OCI-LY7 (cell line): Measurements from ENCODE around the gene MT3. TPM values are rescaled to one million over a fixed set of nuclear protein-coding genes. Genes with fewer than 3 reads are reported as not detected.

Experiments used
- BruUV-seq: library from RNA; stranded (reverse); fragments of 400-500 nt; replicated peaks from 2 replicates; lab custom pipeline; 2021; lab: Mats Ljungman, UMichigan
- CTCF ChIA-PET: fragments of 300-600 bp; sonication (Branson Sonifier 250); formaldehyde crosslinking; loops from one replicate; lab custom pipeline; 2022; ENCODE audit warnings: antibody characterized with exemption; ENCODE audit not compliant: unreplicated experiment; lab: Charles Lee
- POLR2A ChIA-PET: fragments of 300-600 bp; sonication (Branson Sonifier 250); formaldehyde crosslinking; loops from one replicate; lab custom pipeline; 2022; ENCODE audit warnings: antibody characterized with exemption; lab: Charles Lee
- DNase-seq: peaks from one replicate; pipeline ENCODE4 v3.0.0-alpha.2; 2015; ENCODE audit warnings: low spot score
- H2AFZ ChIP-seq: fragments of 200-600 bp; sonication (generic), shearing (Covaris generic); 2 replicates; pipeline ENCODE4 v1.6.1; 2014; ENCODE audit warnings: mild to moderate bottlenecking, antibody characterized with exemption, low read length, moderate library complexity
- H3K27ac ChIP-seq: fragments of 200-600 bp; sonication (generic); 2 replicates; pipeline ENCODE4 v1.5.1; 2014; ENCODE audit warnings: mixed run types, low read depth, mild to moderate bottlenecking, moderate library complexity, low read length, inconsistent platforms; ENCODE audit not compliant: poor library complexity, severe bottlenecking
- H3K36me3 ChIP-seq: fragments of 200-600 bp; sonication (generic); 2 replicates; pipeline ENCODE4 v1.6.1; 2014; ENCODE audit warnings: mild to moderate bottlenecking, antibody characterized with exemption, low read length, moderate library complexity, mixed read lengths; ENCODE audit not compliant: insufficient read depth
- H3K4me1 ChIP-seq: fragments of 200-600 bp; sonication (generic); 2 replicates; pipeline ENCODE4 v1.5.1; 2014; ENCODE audit warnings: mild to moderate bottlenecking, low read length; ENCODE audit not compliant: insufficient read depth, poor library complexity, severe bottlenecking
- H3K4me2 ChIP-seq: fragments of 200-600 bp; sonication (generic); 2 replicates; pipeline ENCODE4 v1.6.1; 2014; ENCODE audit warnings: mild to moderate bottlenecking, low read length
- H3K4me3 ChIP-seq: fragments of 200-600 bp; sonication (generic); 2 replicates; pipeline ENCODE4 v1.5.1; 2014; ENCODE audit warnings: mild to moderate bottlenecking, low read depth, low read length; ENCODE audit not compliant: poor library complexity, severe bottlenecking
- H3K79me2 ChIP-seq: fragments of 200-600 bp; sonication (generic); 2 replicates; pipeline ENCODE4 v1.6.1; 2016; ENCODE audit warnings: low read depth, mild to moderate bottlenecking, low read length, moderate library complexity, mixed read lengths; ENCODE audit not compliant: insufficient read depth
- H3K9me2 ChIP-seq: fragments of 200-600 bp; sonication (generic); 2 replicates; pipeline ENCODE4 v1.6.1; 2016; ENCODE audit warnings: mild to moderate bottlenecking, low read length, mixed read lengths; ENCODE audit not compliant: insufficient read depth
- H3K9me3 ChIP-seq: fragments of 200-600 bp; sonication (generic); 2 replicates; pipeline ENCODE4 v1.6.1; 2014; ENCODE audit warnings: mild to moderate bottlenecking, mixed run types, low read length, mixed read lengths
- H4K20me1 ChIP-seq: fragments of 200-600 bp; sonication (generic); 2 replicates; pipeline ENCODE4 v1.6.1; 2014; ENCODE audit warnings: mild to moderate bottlenecking, antibody characterized with exemption, low read length, moderate library complexity, mixed read lengths; ENCODE audit not compliant: insufficient read depth
- CTCF ChIP-seq: fragments of 200-600 bp; sonication (generic); conservative IDR thresholded peaks from 2 replicates; pipeline ENCODE4 v1.5.1; 2014; ENCODE audit warnings: mild to moderate bottlenecking, antibody characterized with exemption, low read length, moderate library complexity, mixed read lengths
- EZH2phosphoT487 ChIP-seq: fragments of 200-600 bp; sonication (generic); IDR thresholded peaks from 2 replicates; pipeline ENCODE4 v1.6.1; 2018; ENCODE audit warnings: low read depth, borderline replicate concordance, mild to moderate bottlenecking, mixed run types, antibody characterized with exemption, low read length, moderate library complexity, mixed read lengths
- intact Hi-C: fragments of 100-400 bp; cut with micrococcal nuclease; formaldehyde crosslinking; loops from one replicate; pipeline ENCODE4 v1.10.0; 2022; ENCODE audit not compliant: unreplicated experiment
- total RNA-seq, 2 experiments: library from RNA; depleted of rRNA in 1 of 2; stranded (reverse); fragments of >200 nt in 1 of 2; shearing (Covaris generic) in 1 of 2; gene quantifications; 2 replicates each; pipeline ENCODE4 v1.2.3, GENCODE V29; 2014 to 2022

Gene MT3
- total RNA-seq, 2 experiments from 2014 or later: not detected

GRCh38 chr16:56632156-56632847, 43.0 kb downstream of the MT3 start, which contains the start of gene MT1M:
Gene MT1M, plus strand, starts transcription at chr16:56632659. Its CDS starts 73 bp downstream, at chr16:56632732.
- intact Hi-C loops: no loop called here
- DNase-seq: no peak
- Histone ChIP-seq H3K9me2 (no peaks in the 10 kb centered on the region), H3K27ac (no peak within 1 kb of the TSS), H3K4me3 (no peak within 1 kb of the TSS), H3K4me2 (no peak within 1 kb of the TSS), H3K9me3 (no peaks in the 10 kb centered on the region), H2AFZ (no peak within 1 kb of the TSS), H3K79me2 (no peaks in the 10 kb centered on the region), H3K36me3 (no peaks in the 10 kb centered on the region), H3K4me1 (peaks cover 9% of the 10 kb centered on the region), H4K20me1 (no peaks in the 10 kb centered on the region)
- no TSS peak for BruUV-seq
- TF ChIP-seq EZH2phosphoT487 (no peak), CTCF (no peak)
- ChIA-PET POLR2A (no interaction called here), CTCF (no interaction called here)

- ChIA-PET CTCF (interaction anchor here (0.6 kb wide), 1 partner anchor 743 kb away, joined by 3 read pairs; no protein-coding TSS in a partner anchor), POLR2A (no interaction called here)
- intact Hi-C loops: no loop called here
- Histone ChIP-seq H3K79me2 (no peaks in the 10 kb centered on the region), H3K4me2 (no peak overlapping the region), H3K4me3 (no peak overlapping the region), H2AFZ (no peak overlapping the region), H3K9me2 (no peaks in the 10 kb centered on the region), H3K36me3 (no peaks in the 10 kb centered on the region), H3K4me1 (peaks cover 9% of the 10 kb centered on the region), H3K9me3 (no peaks in the 10 kb centered on the region), H4K20me1 (no peaks in the 10 kb centered on the region), H3K27ac (no peak overlapping the region)
- no peak for DNase-seq
- TF ChIP-seq EZH2phosphoT487: no peak
- no peak for TF ChIP-seq CTCF
- BruUV-seq: no TSS peak
These were observed 43.6 kb downstream of the MT3 start for GRCh38 chr16:56632848-56633365.

- ChIA-PET CTCF (interaction anchor here (0.6 kb wide), 1 partner anchor 744 kb away, joined by 3 read pairs; no protein-coding TSS in a partner anchor), POLR2A (no interaction called here)
- no peaks in the 10 kb centered on the region for H3K79me2 ChIP-seq
- no peaks in the 10 kb centered on the region for H4K20me1 ChIP-seq
- H3K4me1 ChIP-seq: peaks cover 9% of the 10 kb centered on the region
- DNase-seq: no peak
- H2AFZ ChIP-seq: no peak overlapping the region
- H3K27ac ChIP-seq: no peak overlapping the region
- no peaks in the 10 kb centered on the region for H3K9me3 ChIP-seq
- H3K9me2 ChIP-seq: no peaks in the 10 kb centered on the region
- H3K4me3 ChIP-seq: no peak overlapping the region
- BruUV-seq: no TSS peak
- H3K36me3 ChIP-seq: no peaks in the 10 kb centered on the region
- H3K4me2 ChIP-seq: no peak overlapping the region
- intact Hi-C loops: no loop called here
- no peak for TF ChIP-seq CTCF
- TF ChIP-seq EZH2phosphoT487: no peak
These were observed 44.2 kb downstream of the MT3 start for GRCh38 chr16:56633535-56633934.
